Measurements from ENCODE around the gene NDRG3.

The NDRG3 gene

GRCh38 chr20:36645998-36646397 lies 99.9 kb downstream of the NDRG3 start, which contains the start of gene SLA2:
Gene SLA2 (minus strand): TSS chr20:36646196. CDS start chr20:36641335, 4,861 bp downstream.
- no peak for DNase-seq (ENCODE audit: low spot score)
- Histone ChIP-seq H3K36me3 (replicated peaks in 1 of 2; ENCODE audit: control insufficient read depth in 2 of 2, insufficient read depth in 2 of 2, low read length in 2 of 2) (no peaks in the 10 kb centered on the region), H3K9me3 (replicated peaks in 1 of 2; ENCODE audit: control insufficient read depth in 2 of 2, insufficient read depth in 1 of 2, low read depth in 1 of 2, low read length in 2 of 2) (no peaks in the 10 kb centered on the region), H4K8ac (ENCODE audit: low read depth, low read length) (no peak within 1 kb of the TSS), H3K27ac (replicated peaks; ENCODE audit: low read length) (peak within 1 kb of the TSS; percentile 51), H4K91ac (ENCODE audit: low read depth, low read length, poor library complexity) (no peak within 1 kb of the TSS), H3K4me2 (ENCODE audit: insufficient read depth, low read length, poor library complexity, severe bottlenecking) (no peak within 1 kb of the TSS), H3K9ac (ENCODE audit: low read depth, low read length, poor library complexity) (no peak within 1 kb of the TSS), H2BK5ac (ENCODE audit: low read length) (no peak within 1 kb of the TSS), H3K14ac (ENCODE audit: low read length) (no peak within 1 kb of the TSS), H2BK12ac (ENCODE audit: low read length) (no peak within 1 kb of the TSS), H2BK15ac (ENCODE audit: low read length) (peak within 1 kb of the TSS; percentile 10), H2AFZ (ENCODE audit: low read length) (no peak within 1 kb of the TSS), H2AK5ac (ENCODE audit: low read depth, low read length) (peak within 1 kb of the TSS; percentile 77), H3K23ac (ENCODE audit: low read depth, low read length, poor library complexity) (no peak within 1 kb of the TSS), H2BK120ac (ENCODE audit: low read depth, low read length) (no peak within 1 kb of the TSS), H3K27me3 (ENCODE audit: control insufficient read depth in 3 of 3, insufficient read depth in 3 of 3, low read depth in 1 of 3, low read length in 3 of 3) (no peaks in the 10 kb centered on the region), H3K4ac (ENCODE audit: low read length) (no peak within 1 kb of the TSS), H3K4me1 (ENCODE audit: control insufficient read depth in 2 of 2, insufficient read depth in 1 of 2, low read depth in 1 of 2, low read length in 2 of 2) (peaks cover 4 to 27% of the 10 kb centered on the region in 2 donors), H3K4me3 (ENCODE audit: low read length in 2 of 2) (no peak within 1 kb of the TSS), H3K79me1 (ENCODE audit: low read depth, low read length) (no peaks in the 10 kb centered on the region), H3K18ac (ENCODE audit: low read length) (peak within 1 kb of the TSS; percentile 29)
- no CpG with 5 or more reads among the region's 9 CpGs for WGBS, 2 donors (ENCODE audit: extremely low coverage in 2 of 2, insufficient read length in 2 of 2, insufficient replicate concordance in 1 of 2)

- DNase-seq (ENCODE audit: low spot score): no peak
- Histone ChIP-seq H3K18ac (ENCODE audit: low read length) (no peak overlapping the region), H3K4me3 (ENCODE audit: low read length in 2 of 2) (no peak overlapping the region), H2BK12ac (ENCODE audit: low read length) (no peak overlapping the region), H3K79me1 (ENCODE audit: low read depth, low read length) (no peaks in the 10 kb centered on the region), H3K9ac (ENCODE audit: low read depth, low read length, poor library complexity) (no peak overlapping the region), H4K91ac (ENCODE audit: low read depth, low read length, poor library complexity) (no peak overlapping the region), H4K8ac (ENCODE audit: low read depth, low read length) (no peak overlapping the region), H3K14ac (ENCODE audit: low read length) (no peak overlapping the region), H3K27me3 (ENCODE audit: control insufficient read depth in 3 of 3, insufficient read depth in 3 of 3, low read depth in 1 of 3, low read length in 3 of 3) (no peaks in the 10 kb centered on the region), H3K27ac (replicated peaks; ENCODE audit: low read length) (no peak overlapping the region), H3K23ac (ENCODE audit: low read depth, low read length, poor library complexity) (no peak overlapping the region), H3K4me2 (ENCODE audit: insufficient read depth, low read length, poor library complexity, severe bottlenecking) (no peak overlapping the region), H3K4me1 (ENCODE audit: control insufficient read depth in 2 of 2, insufficient read depth in 1 of 2, low read depth in 1 of 2, low read length in 2 of 2) (peaks cover 4 to 29% of the 10 kb centered on the region in 2 donors), H2BK15ac (ENCODE audit: low read length) (peak overlapping the region; percentile 10), H3K36me3 (replicated peaks in 1 of 2; ENCODE audit: control insufficient read depth in 2 of 2, insufficient read depth in 2 of 2, low read length in 2 of 2) (no peaks in the 10 kb centered on the region), H2AFZ (ENCODE audit: low read length) (no peak overlapping the region), H2BK120ac (ENCODE audit: low read depth, low read length) (no peak overlapping the region), H2AK5ac (ENCODE audit: low read depth, low read length) (peak overlapping the region; percentile 77), H3K4ac (ENCODE audit: low read length) (no peak overlapping the region), H3K9me3 (replicated peaks in 1 of 2; ENCODE audit: control insufficient read depth in 2 of 2, insufficient read depth in 1 of 2, low read depth in 1 of 2, low read length in 2 of 2) (no peaks in the 10 kb centered on the region), H2BK5ac (ENCODE audit: low read length) (no peak overlapping the region)
- no CpG with 5 or more reads among the region's 7 CpGs for WGBS, 2 donors (ENCODE audit: extremely low coverage in 2 of 2, insufficient read length in 2 of 2, insufficient replicate concordance in 1 of 2)
Observed at GRCh38 chr20:36645353-36645752, 100.5 kb downstream of the NDRG3 start.

DNA sequence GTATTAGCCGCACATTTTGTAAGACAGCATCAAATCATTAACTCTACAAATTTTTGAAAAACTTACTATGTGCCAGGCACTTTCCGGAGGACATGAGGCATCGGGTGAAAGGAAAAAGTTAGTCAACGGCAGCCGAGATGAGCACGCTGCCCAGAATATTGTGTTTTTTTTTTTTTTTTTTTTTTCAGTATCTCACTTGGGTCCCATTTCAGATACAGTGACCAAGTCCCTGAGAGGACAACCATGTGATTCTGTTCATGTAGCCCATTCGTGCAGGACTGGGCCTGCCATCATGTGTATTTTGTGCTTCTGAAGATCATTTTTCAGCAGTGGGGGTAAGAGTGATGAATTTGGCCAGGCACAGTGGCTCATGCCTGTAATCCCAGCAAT lies 101.2 kb downstream of the NDRG3 start:
- Histone ChIP-seq H2BK15ac (ENCODE audit: low read length) (peak overlapping the region; percentile 70), H3K9me3 (replicated peaks in 1 of 2; ENCODE audit: control insufficient read depth in 2 of 2, insufficient read depth in 1 of 2, low read depth in 1 of 2, low read length in 2 of 2) (no peaks in the 10 kb centered on the region), H3K18ac (ENCODE audit: low read length) (no peak overlapping the region), H3K9ac (ENCODE audit: low read depth, low read length, poor library complexity) (no peak overlapping the region), H3K4me1 (ENCODE audit: control insufficient read depth in 2 of 2, insufficient read depth in 1 of 2, low read depth in 1 of 2, low read length in 2 of 2) (peaks cover 4 to 29% of the 10 kb centered on the region in 2 donors), H3K27me3 (ENCODE audit: control insufficient read depth in 3 of 3, insufficient read depth in 3 of 3, low read depth in 1 of 3, low read length in 3 of 3) (no peaks in the 10 kb centered on the region), H2BK12ac (ENCODE audit: low read length) (no peak overlapping the region), H3K4me3 (ENCODE audit: low read length in 2 of 2) (no peak overlapping the region), H4K91ac (ENCODE audit: low read depth, low read length, poor library complexity) (no peak overlapping the region), H3K14ac (ENCODE audit: low read length) (no peak overlapping the region), H2BK120ac (ENCODE audit: low read depth, low read length) (no peak overlapping the region), H3K4ac (ENCODE audit: low read length) (no peak overlapping the region), H3K36me3 (replicated peaks in 1 of 2; ENCODE audit: control insufficient read depth in 2 of 2, insufficient read depth in 2 of 2, low read length in 2 of 2) (no peaks in the 10 kb centered on the region), H2AFZ (ENCODE audit: low read length) (no peak overlapping the region), H2AK5ac (ENCODE audit: low read depth, low read length) (no peak overlapping the region), H4K8ac (ENCODE audit: low read depth, low read length) (no peak overlapping the region), H3K4me2 (ENCODE audit: insufficient read depth, low read length, poor library complexity, severe bottlenecking) (no peak overlapping the region), H2BK5ac (ENCODE audit: low read length) (no peak overlapping the region), H3K79me1 (ENCODE audit: low read depth, low read length) (no peaks in the 10 kb centered on the region), H3K23ac (ENCODE audit: low read depth, low read length, poor library complexity) (no peak overlapping the region), H3K27ac (replicated peaks; ENCODE audit: low read length) (no peak overlapping the region)
- DNase-seq (ENCODE audit: low spot score): no peak
- no CpG with 5 or more reads among the region's 7 CpGs for WGBS, 2 donors (ENCODE audit: extremely low coverage in 2 of 2, insufficient read length in 2 of 2, insufficient replicate concordance in 1 of 2)

DNA sequence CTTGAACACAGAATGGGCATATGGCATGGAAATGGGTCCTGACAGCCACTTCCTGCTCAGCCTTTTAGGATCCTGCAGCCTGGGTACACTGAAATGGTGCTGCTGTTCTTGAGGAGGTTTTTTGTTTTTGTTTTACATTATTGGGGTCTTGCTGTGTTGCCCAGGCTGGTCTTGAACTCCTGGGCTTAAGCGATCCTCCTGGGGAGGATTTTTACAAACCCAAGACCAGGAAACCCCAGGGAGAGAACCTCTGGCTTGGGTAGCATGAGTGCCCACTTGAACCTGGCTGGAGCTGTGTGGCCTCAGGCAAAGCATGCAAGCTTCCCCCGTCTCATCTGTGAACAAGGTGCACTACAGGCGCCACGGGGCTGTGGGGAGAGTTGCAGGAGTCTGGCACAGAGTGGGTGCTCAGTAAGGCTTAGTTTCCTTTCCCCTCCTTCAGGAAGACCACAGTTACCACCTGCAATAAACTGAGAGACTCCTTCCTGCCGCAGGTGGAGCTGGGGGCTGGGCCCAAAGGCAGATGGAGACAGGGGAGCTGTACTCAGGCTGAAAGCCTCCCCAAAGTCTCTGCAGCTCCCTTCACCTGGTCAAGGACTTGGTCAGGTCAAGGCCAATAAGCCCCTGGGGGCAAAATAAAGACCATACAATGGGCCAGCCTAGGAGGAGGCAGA lies 101.7 kb downstream of the NDRG3 start:
- Histone ChIP-seq H2BK5ac (ENCODE audit: low read length) (no peak overlapping the region), H3K4me3 (ENCODE audit: low read length in 2 of 2) (no peak overlapping the region), H3K4ac (ENCODE audit: low read length) (no peak overlapping the region), H3K23ac (ENCODE audit: low read depth, low read length, poor library complexity) (no peak overlapping the region), H3K9me3 (replicated peaks in 1 of 2; ENCODE audit: control insufficient read depth in 2 of 2, insufficient read depth in 1 of 2, low read depth in 1 of 2, low read length in 2 of 2) (no peaks in the 10 kb centered on the region), H2AFZ (ENCODE audit: low read length) (no peak overlapping the region), H3K4me1 (ENCODE audit: control insufficient read depth in 2 of 2, insufficient read depth in 1 of 2, low read depth in 1 of 2, low read length in 2 of 2) (peaks cover 4 to 29% of the 10 kb centered on the region in 2 donors), H3K4me2 (ENCODE audit: insufficient read depth, low read length, poor library complexity, severe bottlenecking) (no peak overlapping the region), H3K9ac (ENCODE audit: low read depth, low read length, poor library complexity) (no peak overlapping the region), H3K79me1 (ENCODE audit: low read depth, low read length) (no peaks in the 10 kb centered on the region), H3K27me3 (ENCODE audit: control insufficient read depth in 3 of 3, insufficient read depth in 3 of 3, low read depth in 1 of 3, low read length in 3 of 3) (no peaks in the 10 kb centered on the region), H2AK5ac (ENCODE audit: low read depth, low read length) (peak overlapping the region; percentile 30), H3K14ac (ENCODE audit: low read length) (peak overlapping the region; percentile 58), H3K36me3 (replicated peaks in 1 of 2; ENCODE audit: control insufficient read depth in 2 of 2, insufficient read depth in 2 of 2, low read length in 2 of 2) (no peaks in the 10 kb centered on the region), H2BK15ac (ENCODE audit: low read length) (peak overlapping the region; percentile 70), H2BK120ac (ENCODE audit: low read depth, low read length) (no peak overlapping the region), H4K8ac (ENCODE audit: low read depth, low read length) (no peak overlapping the region), H4K91ac (ENCODE audit: low read depth, low read length, poor library complexity) (no peak overlapping the region), H2BK12ac (ENCODE audit: low read length) (peak overlapping the region; percentile 73), H3K18ac (ENCODE audit: low read length) (no peak overlapping the region), H3K27ac (replicated peaks; ENCODE audit: low read length) (no peak overlapping the region)
- no CpG with 5 or more reads among the region's 5 CpGs for WGBS, 2 donors (ENCODE audit: extremely low coverage in 2 of 2, insufficient read length in 2 of 2, insufficient replicate concordance in 1 of 2)
- DNase-seq (ENCODE audit: low spot score): no peak
